Loucy (cell line): ENCODE measurements around the gene NBR1.
"Not testable (repeated sequence)": the region's sequence is repeated elsewhere in the genome, so short reads cannot be mapped to it uniquely, and the experiment has no call there.

ENCODE experiments used
- H2AFZ ChIP-seq: fragments of 200-600 bp; sonication (generic); 2 replicates; pipeline ENCODE4 v1.6.0; 2016; ENCODE audit warnings: antibody characterized with exemption, mild to moderate bottlenecking, low read length, moderate library complexity
- H3F3A ChIP-seq: fragments of 200-600 bp; 2 replicates; pipeline ENCODE4 v1.6.0; 2016; ENCODE audit warnings: antibody characterized with exemption, low read depth, mild to moderate bottlenecking
- H3K27me3 ChIP-seq: fragments of 200-600 bp; sonication (generic); 2 replicates; pipeline ENCODE4 v1.6.1; 2014; ENCODE audit warnings: low read length, mild to moderate bottlenecking; ENCODE audit not compliant: insufficient read depth, poor library complexity, severe bottlenecking
- H3K36me3 ChIP-seq: fragments of 200-600 bp; sonication (generic); 2 replicates; pipeline ENCODE4 v1.6.1; 2016; ENCODE audit warnings: low read length; ENCODE audit not compliant: insufficient read depth
- H3K4me1 ChIP-seq: fragments of 200-600 bp; sonication (generic); 2 replicates; pipeline ENCODE4 v1.5.1; 2014; ENCODE audit warnings: low read length, mild to moderate bottlenecking; ENCODE audit not compliant: insufficient read depth, poor library complexity, severe bottlenecking
- H3K4me2 ChIP-seq: fragments of 200-600 bp; sonication (generic); 2 replicates; pipeline ENCODE4 v1.6.0; 2014; ENCODE audit warnings: antibody characterized with exemption, low read length, low read depth, mild to moderate bottlenecking; ENCODE audit not compliant: poor library complexity, severe bottlenecking
- H3K4me3 ChIP-seq: fragments of 200-600 bp; sonication (generic); 2 replicates; pipeline ENCODE4 v1.5.1; 2014; ENCODE audit warnings: low read length, mild to moderate bottlenecking, mixed read lengths; ENCODE audit not compliant: poor library complexity, severe bottlenecking
- H3K79me2 ChIP-seq: fragments of 200-600 bp; sonication (generic); 2 replicates; pipeline ENCODE4 v1.6.1; 2014; ENCODE audit warnings: low read length; ENCODE audit not compliant: insufficient read depth
- H3K9ac ChIP-seq: fragments of 200-600 bp; sonication (generic); 2 replicates; pipeline ENCODE4 v1.6.0; 2014; ENCODE audit warnings: mild to moderate bottlenecking, low read depth, low read length, moderate library complexity; ENCODE audit not compliant: poor library complexity, severe bottlenecking
- H3K9me2 ChIP-seq: fragments of 200-600 bp; sonication (generic); replicated peaks from 2 replicates; pipeline ENCODE4 v1.6.1; 2016; ENCODE audit warnings: low read depth, low read length, mixed read lengths
- H3K9me3 ChIP-seq: fragments of 200-600 bp; sonication (generic); 2 replicates; pipeline ENCODE4 v1.6.1; 2014; ENCODE audit warnings: mild to moderate bottlenecking, antibody characterized with exemption, low read length, low read depth; ENCODE audit not compliant: insufficient read depth
- H4K20me1 ChIP-seq: fragments of 200-600 bp; sonication (generic); 2 replicates; pipeline ENCODE4 v1.6.0; 2014; ENCODE audit warnings: antibody characterized with exemption, low read length, mild to moderate bottlenecking; ENCODE audit not compliant: insufficient read depth, poor library complexity, severe bottlenecking
- CTCF ChIP-seq: fragments of 200-600 bp; sonication (generic); conservative IDR thresholded peaks from 2 replicates; pipeline ENCODE4 v1.5.1; 2014; ENCODE audit warnings: mild to moderate bottlenecking, antibody characterized with exemption, low read length
- EZH2phosphoT487 ChIP-seq: fragments of 200-600 bp; IDR thresholded peaks from 2 replicates; pipeline ENCODE4 v1.6.1; 2018; ENCODE audit warnings: antibody characterized with exemption, mild to moderate bottlenecking, moderate library complexity, borderline replicate concordance

Gene NBR1

GRCh38 chr17:43200127-43200526 is 29.1 kb downstream of the NBR1 start:
- H3K9me2 ChIP-seq: no peaks in the 10 kb centered on the region
- no peaks in the 10 kb centered on the region for H3K9me3 ChIP-seq
- no peaks in the 10 kb centered on the region for H3K79me2 ChIP-seq
- no peaks in the 10 kb centered on the region for H3K27me3 ChIP-seq
- H3K4me3 ChIP-seq: no peak overlapping the region
- no peak overlapping the region for H3K9ac ChIP-seq
- H3F3A ChIP-seq: no peaks in the 10 kb centered on the region
- TF ChIP-seq EZH2phosphoT487: no peak
- 0 out of 2 replicates have a peak, but pooled peaks have one; percentile 11 for TF ChIP-seq CTCF
- H3K4me1 ChIP-seq: no peaks in the 10 kb centered on the region
- H3K36me3 ChIP-seq: peaks cover 42% of the 10 kb centered on the region; the same call in 1 of the 2 replicates
- H3K4me2 ChIP-seq: no peak overlapping the region
- no peaks in the 10 kb centered on the region for H4K20me1 ChIP-seq
- no peak overlapping the region for H2AFZ ChIP-seq

DNA sequence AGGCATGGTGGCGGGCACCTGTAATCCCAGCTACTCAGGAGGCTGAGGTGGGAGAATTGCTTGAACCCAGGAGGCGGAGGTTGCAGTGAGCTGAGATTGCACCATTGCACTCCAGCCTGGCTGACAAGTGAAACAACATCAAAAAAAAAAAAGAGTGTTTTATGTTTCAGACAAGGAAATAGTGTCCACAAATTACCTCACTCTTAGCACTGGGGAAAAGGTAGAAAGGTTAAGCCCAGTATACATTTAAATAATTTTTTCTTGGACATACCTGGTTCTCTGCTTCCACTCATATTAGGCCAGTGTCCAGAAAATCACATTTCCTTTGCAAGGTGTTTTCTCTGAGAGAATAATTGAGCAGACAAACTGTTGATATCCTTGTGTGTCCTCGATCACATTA is 32.0 kb downstream of the NBR1 start:
- not testable (repeated sequence) for H3K4me2 ChIP-seq, H3K79me2 ChIP-seq, H3K4me3 ChIP-seq, H3K4me1 ChIP-seq, H2AFZ ChIP-seq, H3K9me2 ChIP-seq, H4K20me1 ChIP-seq, H3K9me3 ChIP-seq, H3F3A ChIP-seq, H3K9ac ChIP-seq, H3K27me3 ChIP-seq
- H3K36me3 ChIP-seq: peaks cover 27% of the 10 kb centered on the region; the same call in 1 of the 2 replicates

DNA sequence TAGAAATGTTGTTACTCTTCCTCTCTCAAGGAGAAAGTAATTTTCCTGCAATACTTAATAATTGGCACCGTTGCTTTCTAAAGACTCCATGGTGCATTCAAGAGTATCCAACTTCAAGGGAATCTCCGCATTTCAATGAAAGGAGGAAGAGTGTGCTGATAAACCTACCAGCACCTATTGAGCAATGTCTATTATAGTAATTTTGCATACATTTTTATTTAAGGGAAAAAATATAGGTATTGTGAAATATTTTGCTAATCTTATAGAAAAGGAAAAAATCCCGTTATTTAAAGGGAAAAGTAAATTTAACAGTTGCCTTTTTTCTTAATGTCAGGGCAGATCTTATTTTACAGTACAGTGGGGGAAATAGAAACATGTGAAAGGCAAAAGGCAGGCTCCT is 39.6 kb downstream of the NBR1 start:
- Histone ChIP-seq H3K4me3 (peak overlapping the region; percentile 86), H3K79me2 (peaks cover 16% of the 10 kb centered on the region; the same call in 1 of the 2 replicates), H3K9me2 (no peaks in the 10 kb centered on the region), H3K9ac (peak overlapping the region; percentile 87), H3K4me2 (peak overlapping the region; percentile 90), H4K20me1 (peaks cover 4% of the 10 kb centered on the region), H3K9me3 (no peaks in the 10 kb centered on the region), H3F3A (no peaks in the 10 kb centered on the region), H3K27me3 (no peaks in the 10 kb centered on the region), H2AFZ (peak overlapping the region; percentile 88; the same call in 1 of the 2 replicates), H3K36me3 (no peaks in the 10 kb centered on the region; the same call in 1 of the 2 replicates), H3K4me1 (peaks cover 35% of the 10 kb centered on the region)
- TF ChIP-seq CTCF: no peak
- TF ChIP-seq EZH2phosphoT487: no peak

- Histone ChIP-seq H3K9me3 (no peaks in the 10 kb centered on the region), H3K36me3 (no peaks in the 10 kb centered on the region; the same call in 1 of the 2 replicates), H3K79me2 (peaks cover 16% of the 10 kb centered on the region; the same call in 1 of the 2 replicates), H2AFZ (peak overlapping the region; percentile 88), H3K27me3 (no peaks in the 10 kb centered on the region), H3K4me3 (peak overlapping the region; percentile 86), H3K9me2 (no peaks in the 10 kb centered on the region), H3F3A (no peaks in the 10 kb centered on the region), H3K9ac (peak overlapping the region; percentile 87), H3K4me1 (peaks cover 35% of the 10 kb centered on the region), H4K20me1 (peaks cover 4% of the 10 kb centered on the region), H3K4me2 (peak overlapping the region; percentile 90)
- TF ChIP-seq CTCF (no peak), EZH2phosphoT487 (no peak)
These were observed 40.1 kb downstream of the NBR1 start for GRCh38 chr17:43211123-43211479.
